ENCODE data around the gene CDYL2. TPM values are rescaled to one million over a fixed set of nuclear protein-coding genes. Genes with fewer than 3 reads are reported as not detected.
"Not testable (repeated sequence)": the region's sequence is repeated elsewhere in the genome, so short reads cannot be mapped to it uniquely, and the experiment has no call there.

The CDYL2 gene
- total RNA-seq, 1 experiment from 2014 or later = 1.6 TPM

DNA sequence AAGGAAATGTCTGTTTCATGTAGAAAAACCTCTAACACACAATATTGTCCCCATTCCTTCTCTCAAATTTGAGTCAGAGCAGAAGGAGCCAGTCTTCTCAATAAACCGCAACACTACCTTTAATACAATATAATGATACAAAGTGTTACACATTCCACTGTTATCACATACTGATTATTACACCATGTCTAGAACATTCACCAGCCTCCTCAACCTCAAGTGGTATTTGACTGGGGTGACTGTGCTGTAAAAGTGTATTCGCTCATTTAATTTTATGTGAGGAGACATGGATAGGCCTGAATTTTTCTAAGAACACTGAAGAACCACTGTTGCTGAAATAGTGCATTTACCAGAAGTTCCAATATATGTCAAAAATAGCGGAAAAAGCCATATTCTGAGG lies 10.3 kb downstream of the CDYL2 start:
- no peak overlapping the region for H3K4me3 ChIP-seq (ENCODE audit: insufficient read depth, low read depth, low read length)
- no peaks in the 10 kb centered on the region for H3K36me3 ChIP-seq (replicated peaks; ENCODE audit: control insufficient read depth, insufficient read depth, low read length)
- H3K27me3 ChIP-seq (ENCODE audit: control insufficient read depth, insufficient read depth, low read length) = no peaks in the 10 kb centered on the region
- no peak for DNase-seq

DNA sequence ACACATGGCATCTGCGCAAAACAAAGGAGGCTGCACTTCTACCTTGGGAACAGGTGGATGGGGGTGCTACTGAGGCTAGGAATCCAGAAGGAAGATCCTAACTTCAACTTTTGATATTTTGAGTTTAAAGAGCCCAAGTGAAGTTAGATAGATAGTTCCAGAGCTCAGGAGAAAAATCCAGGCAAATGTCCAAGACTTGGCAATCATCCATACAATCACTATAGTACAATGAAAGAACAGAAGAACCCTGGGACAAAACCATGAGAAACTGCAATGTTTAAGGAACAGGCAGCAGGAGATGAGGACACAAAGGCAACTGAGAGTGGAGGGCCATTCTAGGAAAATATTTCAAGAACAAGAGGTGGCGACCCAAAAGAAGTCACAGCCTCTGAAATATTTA lies 12.4 kb downstream of the CDYL2 start:
- no peak overlapping the region for H3K4me3 ChIP-seq (ENCODE audit: insufficient read depth, low read depth, low read length)
- no peaks in the 10 kb centered on the region for H3K27me3 ChIP-seq (ENCODE audit: control insufficient read depth, insufficient read depth, low read length)
- DNase-seq = no peak
- H3K36me3 ChIP-seq (replicated peaks; ENCODE audit: control insufficient read depth, insufficient read depth, low read length) = no peaks in the 10 kb centered on the region

GRCh38 chr16:80791411-80791810 lies 13.0 kb downstream of the CDYL2 start:
- DNase-seq = no peak
- Histone ChIP-seq H3K4me3 (ENCODE audit: insufficient read depth, low read depth, low read length) (no peak overlapping the region), H3K27me3 (ENCODE audit: control insufficient read depth, insufficient read depth, low read length) (no peaks in the 10 kb centered on the region), H3K36me3 (replicated peaks; ENCODE audit: control insufficient read depth, insufficient read depth, low read length) (no peaks in the 10 kb centered on the region)

DNA sequence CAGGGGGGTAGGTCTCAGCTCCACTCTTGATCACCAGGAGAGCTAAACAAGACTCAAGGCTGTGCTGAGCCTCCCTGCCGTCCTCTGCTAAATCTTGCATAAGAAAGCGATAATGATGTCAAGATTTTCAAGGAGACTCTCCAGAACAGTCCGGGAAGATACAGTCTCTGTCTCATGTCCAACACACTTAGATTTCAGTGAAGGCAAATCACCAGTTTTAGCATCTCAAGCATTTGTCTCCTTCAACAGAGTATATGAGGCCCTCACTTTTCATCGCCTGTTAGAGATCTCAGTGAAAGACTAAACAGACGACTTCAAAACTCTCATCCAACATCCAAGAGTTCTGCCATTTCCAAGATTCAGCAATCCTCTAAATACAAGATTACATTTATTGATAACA lies 13.6 kb downstream of the CDYL2 start:
- no peak overlapping the region for H3K4me3 ChIP-seq (ENCODE audit: insufficient read depth, low read depth, low read length)
- no peaks in the 10 kb centered on the region for H3K27me3 ChIP-seq (ENCODE audit: control insufficient read depth, insufficient read depth, low read length)
- no peaks in the 10 kb centered on the region for H3K36me3 ChIP-seq (replicated peaks; ENCODE audit: control insufficient read depth, insufficient read depth, low read length)
- DNase-seq = no peak

- H3K4me3 ChIP-seq (ENCODE audit: insufficient read depth, low read depth, low read length) = no peak overlapping the region
- no peak for DNase-seq
- no peaks in the 10 kb centered on the region for H3K27me3 ChIP-seq (ENCODE audit: control insufficient read depth, insufficient read depth, low read length)
- H3K36me3 ChIP-seq (replicated peaks; ENCODE audit: control insufficient read depth, insufficient read depth, low read length) = no peaks in the 10 kb centered on the region
These were observed 16.4 kb downstream of the CDYL2 start for GRCh38 chr16:80788027-80788426.

GRCh38 chr16:80786561-80786960 lies 17.8 kb downstream of the CDYL2 start:
- not testable (repeated sequence) for H3K36me3 ChIP-seq (replicated peaks; ENCODE audit: control insufficient read depth, insufficient read depth, low read length); H3K4me3 ChIP-seq (ENCODE audit: insufficient read depth, low read depth, low read length); DNase-seq; H3K27me3 ChIP-seq (ENCODE audit: control insufficient read depth, insufficient read depth, low read length)

- H3K4me3 ChIP-seq (ENCODE audit: insufficient read depth, low read depth, low read length) = no peak overlapping the region
- no peak for DNase-seq
- no peaks in the 10 kb centered on the region for H3K27me3 ChIP-seq (ENCODE audit: control insufficient read depth, insufficient read depth, low read length)
- no peaks in the 10 kb centered on the region for H3K36me3 ChIP-seq (replicated peaks; ENCODE audit: control insufficient read depth, insufficient read depth, low read length)
These were observed 19.4 kb downstream of the CDYL2 start for GRCh38 chr16:80784951-80785350.

- DNase-seq = no peak
- no peak overlapping the region for H3K4me3 ChIP-seq (ENCODE audit: insufficient read depth, low read depth, low read length)
These were observed 25.7 kb downstream of the CDYL2 start for GRCh38 chr16:80778703-80779102.

GRCh38 chr16:80776856-80777255 lies 27.5 kb downstream of the CDYL2 start:
- Histone ChIP-seq H3K4me3 (ENCODE audit: insufficient read depth, low read depth, low read length) (no peak overlapping the region), H3K36me3 (replicated peaks; ENCODE audit: control insufficient read depth, insufficient read depth, low read length) (no peaks in the 10 kb centered on the region), H3K27me3 (ENCODE audit: control insufficient read depth, insufficient read depth, low read length) (no peaks in the 10 kb centered on the region)
- no peak for DNase-seq

More at GRCh38 chr16:80778703-80779102, 25.7 kb downstream of the CDYL2 start:
- Histone ChIP-seq H3K27me3 (ENCODE audit: control insufficient read depth, insufficient read depth, low read length) (no peaks in the 10 kb centered on the region), H3K36me3 (replicated peaks; ENCODE audit: control insufficient read depth, insufficient read depth, low read length) (no peaks in the 10 kb centered on the region)

DNA sequence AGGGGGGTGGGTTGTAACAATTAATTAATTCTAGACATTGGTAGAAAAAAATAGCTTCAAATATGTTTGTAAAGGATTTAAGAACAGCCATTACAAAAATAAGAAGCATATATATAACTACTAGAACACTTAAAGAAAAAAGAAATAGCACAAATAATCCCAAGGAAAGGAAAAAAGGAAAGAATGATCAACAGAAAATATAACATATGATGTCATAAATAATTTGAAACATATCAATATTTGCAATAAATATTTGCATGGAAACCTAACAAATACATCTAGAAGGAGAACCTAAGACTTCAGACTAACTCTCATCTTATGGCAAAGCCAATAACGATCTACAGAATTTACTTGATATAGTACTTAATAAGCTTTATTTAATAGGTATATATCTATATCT lies 28.9 kb downstream of the CDYL2 start:
- H3K4me3 ChIP-seq (ENCODE audit: insufficient read depth, low read depth, low read length) = no peak overlapping the region
- no peaks in the 10 kb centered on the region for H3K27me3 ChIP-seq (ENCODE audit: control insufficient read depth, insufficient read depth, low read length)
- no peaks in the 10 kb centered on the region for H3K36me3 ChIP-seq (replicated peaks; ENCODE audit: control insufficient read depth, insufficient read depth, low read length)
- DNase-seq = no peak

DNA sequence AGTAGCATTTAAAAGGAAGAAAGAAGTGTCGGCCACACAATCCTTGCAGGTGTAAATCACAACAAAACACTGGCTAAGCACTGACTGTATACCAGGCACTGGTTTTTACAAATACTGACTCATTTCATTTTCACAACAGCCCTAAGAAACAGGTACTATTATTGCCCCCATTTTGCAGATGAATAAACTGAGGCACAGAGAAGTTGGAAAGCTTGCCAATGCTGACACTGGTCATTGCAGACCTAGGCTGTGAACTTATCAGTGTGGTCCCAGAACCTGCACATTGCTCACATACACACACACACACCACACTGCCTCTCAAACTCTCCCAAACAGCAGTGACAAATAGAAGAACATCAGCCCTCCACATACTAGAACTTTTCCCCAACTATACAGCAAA lies 37.6 kb downstream of the CDYL2 start:
- H3K36me3 ChIP-seq (replicated peaks; ENCODE audit: control insufficient read depth, insufficient read depth, low read length) = no peaks in the 10 kb centered on the region
- H3K4me3 ChIP-seq (ENCODE audit: insufficient read depth, low read depth, low read length) = no peak overlapping the region
- no peaks in the 10 kb centered on the region for H3K27me3 ChIP-seq (ENCODE audit: control insufficient read depth, insufficient read depth, low read length)
- DNase-seq = no peak

DNA sequence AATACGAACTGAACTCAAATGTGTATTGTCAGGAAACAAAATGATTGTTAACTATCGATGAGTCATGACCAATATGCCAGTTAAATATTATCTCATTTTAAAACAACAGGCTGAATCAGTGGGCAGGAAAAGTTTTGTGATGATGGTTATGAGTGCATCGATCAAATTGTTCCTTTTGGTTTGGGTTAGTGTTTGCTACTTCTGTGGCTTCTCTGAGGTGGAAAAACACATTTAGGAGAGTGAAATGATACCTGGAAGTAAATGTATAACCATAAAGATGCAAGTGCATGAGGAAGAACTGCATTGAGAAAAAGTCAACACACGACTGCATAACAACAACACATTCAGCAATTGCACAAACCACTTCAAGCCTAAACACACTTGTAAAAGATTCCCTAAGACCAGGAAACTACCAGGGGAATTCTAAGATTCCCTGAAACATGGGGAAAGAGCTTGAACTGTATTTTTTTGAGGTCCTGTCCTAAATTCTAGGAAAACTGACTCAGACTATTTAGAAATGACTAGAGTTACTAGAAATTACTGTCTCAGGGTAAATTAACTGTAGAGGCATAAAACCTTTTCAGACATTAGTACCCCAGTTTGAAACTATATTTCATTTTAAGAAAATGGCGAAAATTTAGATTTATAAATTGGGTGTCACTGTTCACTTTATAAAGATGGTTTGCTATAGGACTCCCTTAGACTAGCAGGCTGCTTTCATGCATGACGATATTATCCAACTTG lies 44.8 kb downstream of the CDYL2 start:
- Histone ChIP-seq H3K27me3 (ENCODE audit: control insufficient read depth, insufficient read depth, low read length) (no peaks in the 10 kb centered on the region), H3K4me3 (ENCODE audit: insufficient read depth, low read depth, low read length) (no peak overlapping the region), H3K36me3 (replicated peaks; ENCODE audit: control insufficient read depth, insufficient read depth, low read length) (no peaks in the 10 kb centered on the region)
- no peak for DNase-seq

DNA sequence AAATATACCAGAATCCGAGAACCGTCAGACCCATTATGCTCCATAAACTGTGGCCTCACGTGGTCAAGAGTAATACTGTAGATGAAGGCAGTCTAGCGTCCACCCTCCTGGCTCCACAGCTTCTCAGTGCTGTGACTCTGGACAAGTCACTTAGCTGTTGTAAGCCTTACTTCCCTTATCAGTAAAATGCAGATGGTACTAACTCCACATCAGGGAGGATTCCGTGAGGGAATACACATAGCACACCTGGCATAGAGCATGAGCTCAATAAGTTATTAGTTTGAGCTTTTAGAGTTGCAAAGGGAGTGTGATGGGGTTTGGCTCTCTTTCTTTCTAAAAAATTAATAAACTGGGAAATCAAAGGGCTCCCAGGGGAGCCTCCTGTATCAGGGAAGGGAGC lies 49.9 kb downstream of the CDYL2 start:
- Histone ChIP-seq H3K36me3 (replicated peaks; ENCODE audit: control insufficient read depth, insufficient read depth, low read length) (no peaks in the 10 kb centered on the region), H3K4me3 (ENCODE audit: insufficient read depth, low read depth, low read length) (no peak overlapping the region), H3K27me3 (ENCODE audit: control insufficient read depth, insufficient read depth, low read length) (no peaks in the 10 kb centered on the region)
- no peak for DNase-seq

GRCh38 chr16:80752541-80752940 lies 51.9 kb downstream of the CDYL2 start:
- H3K27me3 ChIP-seq (ENCODE audit: control insufficient read depth, insufficient read depth, low read length) = no peaks in the 10 kb centered on the region
- H3K36me3 ChIP-seq (replicated peaks; ENCODE audit: control insufficient read depth, insufficient read depth, low read length) = no peaks in the 10 kb centered on the region
- no peak overlapping the region for H3K4me3 ChIP-seq (ENCODE audit: insufficient read depth, low read depth, low read length)
- DNase-seq = no peak

GRCh38 chr16:80751167-80751566 lies 53.2 kb downstream of the CDYL2 start:
- peak; percentile 37 for DNase-seq
- Histone ChIP-seq H3K36me3 (replicated peaks; ENCODE audit: control insufficient read depth, insufficient read depth, low read length) (no peaks in the 10 kb centered on the region), H3K27me3 (ENCODE audit: control insufficient read depth, insufficient read depth, low read length) (no peaks in the 10 kb centered on the region), H3K4me3 (ENCODE audit: insufficient read depth, low read depth, low read length) (no peak overlapping the region)

DNA sequence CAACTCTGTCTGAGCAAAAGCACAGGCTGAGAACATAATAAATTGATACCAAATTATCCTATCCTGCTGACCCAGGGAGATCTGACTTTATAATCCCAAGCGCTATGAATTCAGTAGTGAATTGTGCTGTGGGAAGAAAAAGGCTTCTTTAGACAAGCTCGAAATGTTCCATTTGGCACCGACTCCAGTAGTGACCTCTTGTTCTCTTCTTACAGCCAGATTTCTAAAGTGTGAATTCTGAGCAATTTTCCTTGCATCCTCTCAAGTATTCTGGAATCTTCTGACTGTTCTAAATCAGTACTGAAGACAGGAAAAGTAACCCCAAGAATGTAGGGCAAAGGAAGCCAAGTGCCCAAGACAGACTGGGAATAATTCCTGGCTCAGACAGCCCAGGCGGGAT lies 58.2 kb downstream of the CDYL2 start:
- Histone ChIP-seq H3K36me3 (replicated peaks; ENCODE audit: control insufficient read depth, insufficient read depth, low read length) (no peaks in the 10 kb centered on the region), H3K4me3 (ENCODE audit: insufficient read depth, low read depth, low read length) (no peak overlapping the region), H3K27me3 (ENCODE audit: control insufficient read depth, insufficient read depth, low read length) (no peaks in the 10 kb centered on the region)
- DNase-seq = no peak

Data from H7 (cell line).